Measurements from ENCODE around the gene RAI14. TPM values are rescaled to one million over a fixed set of nuclear protein-coding genes. Genes with fewer than 3 reads are reported as not detected.

RAI14 gene
- total RNA-seq, 1 donor from 2014 or later: 259 TPM

- Mint-ChIP-seq H3K27ac (ENCODE audit: unreplicated experiment) (no peak overlapping the region), H3K4me1 (ENCODE audit: low read depth, unreplicated experiment) (no peaks in the 10 kb centered on the region), H3K36me3 (ENCODE audit: unreplicated experiment) (peaks cover 4% of the 10 kb centered on the region), H3K27me3 (ENCODE audit: unreplicated experiment) (no peaks in the 10 kb centered on the region), H3K9me3 (ENCODE audit: unreplicated experiment) (peaks cover 3% of the 10 kb centered on the region), H3K4me3 (ENCODE audit: unreplicated experiment) (no peak overlapping the region)
- no peak for TF ChIP-seq CTCF (IDR thresholded peaks at IDR 0.05; ENCODE audit: partially characterized antibody, unreplicated experiment)
- DNase-seq: no peak
Observed at GRCh38 chr5:34857161-34857560, 201.0 kb downstream of the RAI14 start.

- no peak for TF ChIP-seq CTCF (IDR thresholded peaks at IDR 0.05; ENCODE audit: partially characterized antibody, unreplicated experiment)
- Mint-ChIP-seq H3K9me3 (ENCODE audit: unreplicated experiment) (peaks cover 3% of the 10 kb centered on the region), H3K36me3 (ENCODE audit: unreplicated experiment) (peaks cover 2% of the 10 kb centered on the region), H3K27me3 (ENCODE audit: unreplicated experiment) (no peaks in the 10 kb centered on the region), H3K4me1 (ENCODE audit: low read depth, unreplicated experiment) (peaks cover under 1% of the 10 kb centered on the region), H3K27ac (ENCODE audit: unreplicated experiment) (no peak overlapping the region), H3K4me3 (ENCODE audit: unreplicated experiment) (no peak overlapping the region)
- DNase-seq: no peak
Observed at GRCh38 chr5:34857894-34858293, 201.8 kb downstream of the RAI14 start.

- peaks cover 3% of the 10 kb centered on the region for H3K9me3 Mint-ChIP-seq (ENCODE audit: unreplicated experiment)
- no peak overlapping the region for H3K27ac Mint-ChIP-seq (ENCODE audit: unreplicated experiment)
- peaks cover 9% of the 10 kb centered on the region for H3K4me1 Mint-ChIP-seq (ENCODE audit: low read depth, unreplicated experiment)
- no peak for TF ChIP-seq CTCF (IDR thresholded peaks at IDR 0.05; ENCODE audit: partially characterized antibody, unreplicated experiment)
- DNase-seq: no peak
- peaks cover 2% of the 10 kb centered on the region for H3K27me3 Mint-ChIP-seq (ENCODE audit: unreplicated experiment)
- H3K36me3 Mint-ChIP-seq (ENCODE audit: unreplicated experiment): no peaks in the 10 kb centered on the region
- no peak overlapping the region for H3K4me3 Mint-ChIP-seq (ENCODE audit: unreplicated experiment)
Observed at GRCh38 chr5:34858790-34859189, 202.7 kb downstream of the RAI14 start.

- no peak for DNase-seq
- Mint-ChIP-seq H3K4me3 (ENCODE audit: unreplicated experiment) (no peak overlapping the region), H3K27me3 (ENCODE audit: unreplicated experiment) (peaks cover 2% of the 10 kb centered on the region), H3K36me3 (ENCODE audit: unreplicated experiment) (no peaks in the 10 kb centered on the region), H3K27ac (ENCODE audit: unreplicated experiment) (no peak overlapping the region), H3K9me3 (ENCODE audit: unreplicated experiment) (peaks cover 3% of the 10 kb centered on the region), H3K4me1 (ENCODE audit: low read depth, unreplicated experiment) (peaks cover 14% of the 10 kb centered on the region)
- no peak for TF ChIP-seq CTCF (IDR thresholded peaks at IDR 0.05; ENCODE audit: partially characterized antibody, unreplicated experiment)
Observed at GRCh38 chr5:34859253-34859652, 203.1 kb downstream of the RAI14 start.

- no peak for DNase-seq
- Mint-ChIP-seq H3K27ac (ENCODE audit: unreplicated experiment) (no peak overlapping the region), H3K36me3 (ENCODE audit: unreplicated experiment) (no peaks in the 10 kb centered on the region), H3K4me3 (ENCODE audit: unreplicated experiment) (no peak overlapping the region), H3K27me3 (ENCODE audit: unreplicated experiment) (peaks cover 2% of the 10 kb centered on the region), H3K9me3 (ENCODE audit: unreplicated experiment) (peaks cover 3% of the 10 kb centered on the region), H3K4me1 (ENCODE audit: low read depth, unreplicated experiment) (peaks cover 14% of the 10 kb centered on the region)
- TF ChIP-seq CTCF (IDR thresholded peaks at IDR 0.05; ENCODE audit: partially characterized antibody, unreplicated experiment): no peak
Observed at GRCh38 chr5:34863946-34864345, 207.8 kb downstream of the RAI14 start.

Data from glutamatergic neuron (in vitro differentiated cells).